CD4-positive, alpha-beta memory T cell (primary cell): ENCODE measurements around the gene ADCY10. TPM values are rescaled to one million over a fixed set of nuclear protein-coding genes. Genes with fewer than 3 reads are reported as not detected.

ENCODE experiments used
- CTCF ChIA-PET: fragments of 350-600 bp; sonication (Branson Sonifier 250); formaldehyde crosslinking; loops from one replicate; lab custom pipeline; 2021; ENCODE audit warnings: inconsistent platforms; ENCODE audit not compliant: partially characterized antibody; lab: Charles Lee
- POLR2A ChIA-PET: fragments of 350-600 bp; sonication (Branson Sonifier 250); formaldehyde crosslinking; loops from one replicate; lab custom pipeline; 2021; ENCODE audit not compliant: partially characterized antibody; lab: Charles Lee
- DNase-seq, 5 donors: peaks; one replicate each; pipeline versions ENCODE4 v3.0.0 to v3.0.0-alpha.2; 2020 to 2022; ENCODE audit warnings: mixed read lengths in 1 of 5
- H3K27ac ChIP-seq: one replicate; pipeline ENCODE4 v1.7.0; 2013; ENCODE audit warnings: low read depth, low read length
- H3K27me3 ChIP-seq: 2 replicates; pipeline ENCODE4 v1.7.0; 2013; ENCODE audit warnings: mild to moderate bottlenecking, low read length, moderate library complexity; ENCODE audit not compliant: insufficient read depth
- H3K36me3 ChIP-seq: 2 replicates; pipeline ENCODE4 v1.7.0; 2013; ENCODE audit warnings: mild to moderate bottlenecking, low read length, moderate library complexity; ENCODE audit not compliant: insufficient read depth
- H3K4me1 ChIP-seq: 2 replicates; pipeline ENCODE4 v1.7.0; 2013; ENCODE audit warnings: mild to moderate bottlenecking, low read length, moderate library complexity; ENCODE audit not compliant: insufficient read depth
- H3K4me3 ChIP-seq, 2 donors: one replicate each; pipeline ENCODE4 v1.7.0; 2013; ENCODE audit warnings: low read length in 2 of 2, mild to moderate bottlenecking in 1 of 2
- H3K9me3 ChIP-seq, 2 donors: one replicate each; pipeline ENCODE4 v1.7.0; 2013; ENCODE audit warnings: low read length in 2 of 2, control low read depth in 1 of 2; ENCODE audit not compliant: control insufficient read depth in 1 of 2
- H3K27ac Mint-ChIP-seq, 7 donors: one replicate each; pipeline ENCODE4 v1.8.0; 2020 to 2021; ENCODE audit warnings: mixed read lengths in 7 of 7, mild to moderate bottlenecking in 6 of 7, inconsistent platforms in 3 of 7, moderate library complexity in 3 of 7
- H3K27me3 Mint-ChIP-seq, 2 donors: one replicate each; pipeline ENCODE4 v1.8.0; 2020 to 2021; ENCODE audit warnings: mixed read lengths in 2 of 2
- H3K36me3 Mint-ChIP-seq, 2 donors: one replicate each; pipeline ENCODE4 v1.8.0; 2020 to 2021; ENCODE audit warnings: mixed read lengths in 2 of 2, inconsistent platforms in 1 of 2, mild to moderate bottlenecking in 1 of 2
- H3K4me1 Mint-ChIP-seq, 4 donors: one replicate each; pipeline ENCODE4 v1.8.0; 2020 to 2021; ENCODE audit warnings: mixed read lengths in 4 of 4, mild to moderate bottlenecking in 1 of 4
- H3K4me3 Mint-ChIP-seq, 8 donors: one replicate each; pipeline ENCODE4 v1.8.0; 2020 to 2021; ENCODE audit warnings: mixed read lengths in 8 of 8, mild to moderate bottlenecking in 7 of 8, moderate library complexity in 6 of 8, inconsistent platforms in 3 of 8
- H3K9me3 Mint-ChIP-seq, 8 donors: one replicate each; pipeline ENCODE4 v1.8.0; 2020 to 2021; ENCODE audit warnings: mixed read lengths in 8 of 8, mild to moderate bottlenecking in 5 of 8, inconsistent platforms in 3 of 8, moderate library complexity in 1 of 8
- intact Hi-C: fragments of 100-400 bp; cut with micrococcal nuclease; formaldehyde crosslinking; loops from one replicate; pipeline ENCODE4 v1.15.1; 2023
- polyA plus RNA-seq, 2 donors: library from polyadenylated mRNA; unstranded; fragments of 300-500 nt; fragmentation: Illumina TruSeq; gene quantifications; one replicate each; pipeline ENCODE4 v1.2.3, GENCODE V29; 2021
- total RNA-seq, 2 experiments: library from RNA; stranded (reverse); gene quantifications; one replicate each; pipeline ENCODE4 v1.2.3, GENCODE V29; 2021

Gene ADCY10
- total and polyA plus RNA-seq, 4 experiments from 2014 or later = 0.61 to 0.96 TPM; not detected in 2

DNA sequence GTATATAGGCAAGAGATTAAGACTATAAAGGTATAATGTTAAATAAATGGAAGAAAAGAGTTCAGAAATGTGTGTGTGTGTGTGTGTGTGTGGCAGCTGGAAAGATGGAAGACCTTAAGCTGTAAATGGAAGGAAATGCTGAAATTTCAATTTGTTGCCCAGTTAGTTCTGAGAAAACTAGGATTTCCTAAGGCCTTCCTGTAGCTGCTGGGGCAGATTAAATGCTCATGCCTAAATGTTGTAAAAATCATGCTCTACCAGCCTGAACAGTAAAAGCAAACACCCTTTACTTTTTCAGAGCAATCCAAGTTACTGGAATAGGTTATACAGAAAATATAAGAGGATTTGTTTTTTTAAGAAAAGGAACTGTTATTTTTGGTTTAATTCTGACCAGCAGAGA lies 8.3 kb downstream of the ADCY10 start:
- H3K36me3 ChIP-seq = no peaks in the 10 kb centered on the region
- DNase-seq = no peak
- Mint-ChIP-seq H3K36me3 (no peaks in the 10 kb centered on the region), H3K9me3 (peaks cover 0 to 18% (median 15%) of the 10 kb centered on the region in 8 donors), H3K27me3 (peaks cover 2 to 3% of the 10 kb centered on the region in 2 donors), H3K27ac (no peak overlapping the region), H3K4me3 (no peak overlapping the region), H3K4me1 (no peaks in the 10 kb centered on the region)
- no peaks in the 10 kb centered on the region for H3K27me3 ChIP-seq
- no peaks in the 10 kb centered on the region for H3K4me1 ChIP-seq
- CTCF ChIA-PET = no interaction called here
- intact Hi-C loops = no loop called here
- no peak overlapping the region for H3K27ac ChIP-seq
- H3K4me3 ChIP-seq = no peak overlapping the region
- POLR2A ChIA-PET = no interaction called here
- H3K9me3 ChIP-seq = no peaks in the 10 kb centered on the region

DNA sequence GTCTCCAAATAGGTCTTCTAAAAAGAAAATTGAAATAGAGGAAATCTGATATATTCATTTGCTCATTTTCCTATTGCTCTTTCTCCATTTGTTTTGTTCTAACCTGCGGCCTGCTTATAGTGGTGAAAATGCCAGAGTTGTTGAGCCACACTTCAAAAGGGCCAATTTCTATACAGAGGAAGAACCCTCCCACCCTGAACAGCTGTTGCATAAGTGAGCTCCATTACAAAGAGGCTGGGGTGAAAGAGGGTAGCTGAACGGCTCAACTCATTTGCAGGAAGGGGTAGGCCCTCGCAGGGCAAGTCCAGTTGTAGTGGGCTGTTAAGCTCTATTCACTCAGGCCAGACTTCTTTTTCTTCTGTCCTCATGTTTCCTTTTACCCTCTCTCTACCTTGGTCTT lies 8.8 kb downstream of the ADCY10 start:
- Mint-ChIP-seq H3K9me3 (peaks cover 0 to 14% (median 12%) of the 10 kb centered on the region in 8 donors), H3K4me3 (no peak overlapping the region), H3K4me1 (no peaks in the 10 kb centered on the region), H3K27ac (no peak overlapping the region), H3K36me3 (no peaks in the 10 kb centered on the region), H3K27me3 (peaks cover 2 to 3% of the 10 kb centered on the region in 2 donors)
- ChIA-PET POLR2A (no interaction called here), CTCF (no interaction called here)
- no peak overlapping the region for H3K4me3 ChIP-seq
- H3K27me3 ChIP-seq = no peaks in the 10 kb centered on the region
- H3K36me3 ChIP-seq = no peaks in the 10 kb centered on the region
- H3K9me3 ChIP-seq = no peaks in the 10 kb centered on the region
- intact Hi-C loops = no loop called here
- DNase-seq = no peak
- no peaks in the 10 kb centered on the region for H3K4me1 ChIP-seq
- H3K27ac ChIP-seq = no peak overlapping the region

DNA sequence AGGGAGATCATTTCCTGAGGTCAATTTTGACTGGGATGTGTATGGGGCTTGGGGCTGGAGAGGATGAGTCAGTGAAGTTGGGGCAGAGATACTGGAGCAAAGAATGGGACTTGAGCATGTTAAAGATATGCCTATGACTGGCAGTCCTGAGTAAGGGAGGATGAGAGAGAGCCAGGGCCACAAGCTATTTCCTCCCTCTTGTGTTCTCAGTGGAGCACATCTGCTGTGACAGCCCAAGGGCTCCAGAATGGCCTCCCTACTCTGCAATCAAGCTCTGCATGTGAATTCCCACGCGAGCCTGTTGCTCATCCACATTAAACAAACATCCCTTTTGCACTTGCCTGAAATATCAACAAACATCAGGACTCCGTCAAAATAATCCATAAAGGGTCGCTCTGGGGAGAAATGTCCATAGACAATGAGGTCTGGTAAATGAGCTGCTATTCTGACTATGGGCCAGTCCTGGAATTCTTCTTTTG lies 9.2 kb downstream of the ADCY10 start:
- no peaks in the 10 kb centered on the region for H3K36me3 Mint-ChIP-seq
- DNase-seq = no peak
- no peaks in the 10 kb centered on the region for H3K36me3 ChIP-seq
- intact Hi-C loops = no loop called here
- peaks cover 0 to 10% (median 9%) of the 10 kb centered on the region in 8 donors for H3K9me3 Mint-ChIP-seq
- H3K27ac Mint-ChIP-seq = no peak overlapping the region
- H3K27me3 ChIP-seq = no peaks in the 10 kb centered on the region
- H3K27me3 Mint-ChIP-seq = peaks cover 1 to 2% of the 10 kb centered on the region in 2 donors
- H3K4me3 ChIP-seq = no peak overlapping the region
- CTCF ChIA-PET = no interaction called here
- H3K4me1 ChIP-seq = no peaks in the 10 kb centered on the region
- H3K9me3 ChIP-seq = no peaks in the 10 kb centered on the region
- H3K27ac ChIP-seq = no peak overlapping the region
- no peak overlapping the region for H3K4me3 Mint-ChIP-seq
- POLR2A ChIA-PET = no interaction called here
- no peaks in the 10 kb centered on the region for H3K4me1 Mint-ChIP-seq

DNA sequence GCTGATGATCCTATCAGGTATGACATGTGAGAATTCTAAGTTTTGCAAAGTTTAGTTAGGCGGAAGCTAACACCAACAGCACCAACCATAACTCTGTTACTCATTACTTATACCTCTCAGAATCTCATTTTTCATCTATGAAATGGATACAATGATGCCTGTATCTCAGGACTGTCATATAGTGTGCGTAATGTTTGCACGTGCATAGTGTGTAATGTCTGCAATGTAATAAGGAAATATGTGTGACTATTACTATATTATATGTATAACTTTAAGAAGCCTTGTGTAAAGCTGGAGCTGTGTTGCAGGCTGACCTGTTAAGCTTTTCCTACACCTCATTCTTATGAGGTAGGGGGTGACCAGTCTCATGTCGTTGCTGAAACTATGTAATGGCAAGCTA lies 13.0 kb downstream of the ADCY10 start:
- Histone ChIP-seq H3K4me1 (no peaks in the 10 kb centered on the region), H3K4me3 (no peak overlapping the region), H3K27ac (no peak overlapping the region), H3K9me3 (no peaks in the 10 kb centered on the region), H3K36me3 (no peaks in the 10 kb centered on the region), H3K27me3 (no peaks in the 10 kb centered on the region)
- intact Hi-C loops = no loop called here
- Mint-ChIP-seq H3K36me3 (no peaks in the 10 kb centered on the region), H3K4me3 (no peak overlapping the region), H3K27me3 (no peaks in the 10 kb centered on the region), H3K9me3 (no peaks in the 10 kb centered on the region), H3K27ac (no peak overlapping the region), H3K4me1 (no peaks in the 10 kb centered on the region)
- ChIA-PET CTCF (no interaction called here), POLR2A (no interaction called here)
- no peak for DNase-seq

DNA sequence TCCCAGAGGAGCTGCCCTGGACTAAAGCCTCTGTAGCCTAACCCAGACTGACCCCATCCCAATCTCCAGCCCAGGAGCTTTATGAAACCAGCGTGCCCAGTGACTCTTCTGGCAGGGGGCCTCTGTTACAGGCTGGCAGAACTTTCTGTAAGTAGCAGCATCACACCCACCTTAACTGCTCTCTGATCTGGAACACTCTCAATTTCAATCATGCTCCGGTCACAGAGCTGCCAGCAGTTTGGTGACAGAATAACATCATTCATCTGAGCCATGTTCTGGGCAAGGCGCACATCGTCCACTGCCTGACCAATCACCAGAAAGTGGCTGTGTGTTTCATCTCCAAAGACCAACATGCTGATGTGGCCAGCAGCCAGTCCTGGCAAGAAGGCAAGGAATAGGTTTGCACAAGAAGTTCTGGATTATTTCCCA lies 14.7 kb downstream of the ADCY10 start:
- Mint-ChIP-seq H3K4me1 (no peaks in the 10 kb centered on the region), H3K27me3 (no peaks in the 10 kb centered on the region), H3K36me3 (no peaks in the 10 kb centered on the region), H3K27ac (no peak overlapping the region), H3K9me3 (no peaks in the 10 kb centered on the region), H3K4me3 (no peak overlapping the region)
- CTCF ChIA-PET = no interaction called here
- no peaks in the 10 kb centered on the region for H3K9me3 ChIP-seq
- H3K27ac ChIP-seq = no peak overlapping the region
- no peak overlapping the region for H3K4me3 ChIP-seq
- no peaks in the 10 kb centered on the region for H3K4me1 ChIP-seq
- DNase-seq = no peak
- POLR2A ChIA-PET = no interaction called here
- no peaks in the 10 kb centered on the region for H3K36me3 ChIP-seq
- no peaks in the 10 kb centered on the region for H3K27me3 ChIP-seq
- intact Hi-C loops = no loop called here

DNA sequence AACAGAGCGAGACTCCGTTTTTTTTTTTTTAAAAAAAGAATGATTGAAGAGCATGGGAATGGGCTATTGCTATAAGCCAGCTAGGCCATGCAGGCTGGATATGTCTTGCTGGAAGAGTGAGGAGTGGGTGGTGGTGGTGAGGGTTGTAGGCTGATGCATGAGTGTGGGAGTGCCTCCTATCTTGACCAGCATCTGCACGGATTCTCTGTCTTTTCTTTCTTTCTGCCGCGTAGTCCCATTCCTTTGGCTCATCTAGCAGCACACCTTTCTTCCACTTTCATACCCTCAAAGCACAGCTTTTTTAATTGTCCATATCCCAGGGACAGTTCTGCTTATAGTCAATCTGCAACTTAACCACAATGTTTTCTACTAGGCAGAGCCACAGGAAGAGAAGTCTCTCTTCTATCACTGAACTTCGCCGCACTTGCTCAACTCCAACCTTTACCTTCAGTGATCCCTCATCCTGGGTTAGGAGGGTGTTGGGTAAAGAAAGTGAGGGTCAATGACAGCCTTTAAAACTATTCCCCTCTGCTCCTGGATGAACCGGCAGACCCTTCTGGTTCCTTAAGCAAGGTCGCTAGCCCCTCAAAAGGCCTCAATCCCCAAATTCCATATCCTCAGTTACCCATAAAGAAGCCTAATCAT lies 15.2 kb downstream of the ADCY10 start:
- H3K27me3 Mint-ChIP-seq = no peaks in the 10 kb centered on the region
- H3K4me3 ChIP-seq = no peak overlapping the region
- H3K4me1 ChIP-seq = no peaks in the 10 kb centered on the region
- H3K27ac ChIP-seq = no peak overlapping the region
- H3K36me3 ChIP-seq = no peaks in the 10 kb centered on the region
- H3K27me3 ChIP-seq = no peaks in the 10 kb centered on the region
- no peaks in the 10 kb centered on the region for H3K9me3 ChIP-seq
- H3K4me3 Mint-ChIP-seq = no peak overlapping the region
- H3K9me3 Mint-ChIP-seq = no peaks in the 10 kb centered on the region
- DNase-seq = no peak
- POLR2A ChIA-PET = no interaction called here
- no peak overlapping the region for H3K27ac Mint-ChIP-seq
- CTCF ChIA-PET = no interaction called here
- H3K4me1 Mint-ChIP-seq = no peaks in the 10 kb centered on the region
- intact Hi-C loops = no loop called here
- no peaks in the 10 kb centered on the region for H3K36me3 Mint-ChIP-seq

DNA sequence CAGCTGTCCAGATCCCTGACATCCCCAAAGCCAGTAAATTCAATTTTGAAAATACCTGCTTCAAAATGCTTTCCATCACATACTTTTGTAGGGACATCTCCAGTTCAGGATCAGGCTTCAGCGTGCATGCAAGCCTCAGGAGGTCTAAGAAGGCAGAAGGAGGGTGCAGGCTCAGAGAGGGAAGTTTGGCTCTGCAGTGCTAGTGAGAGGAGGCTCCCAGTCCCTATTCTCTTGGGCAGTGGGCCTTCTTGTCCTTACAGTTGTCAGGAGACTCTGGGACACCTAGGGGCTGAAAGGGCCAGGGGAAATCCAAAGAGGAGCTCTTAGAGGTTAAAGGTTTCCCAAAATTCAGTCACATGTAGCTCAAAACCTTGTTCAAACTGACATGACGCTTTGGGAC lies 20.1 kb downstream of the ADCY10 start:
- no peaks in the 10 kb centered on the region for H3K9me3 ChIP-seq
- no peak overlapping the region for H3K4me3 ChIP-seq
- Mint-ChIP-seq H3K9me3 (no peaks in the 10 kb centered on the region), H3K4me1 (no peaks in the 10 kb centered on the region), H3K36me3 (no peaks in the 10 kb centered on the region), H3K4me3 (no peak overlapping the region), H3K27me3 (peaks cover 2 to 4% of the 10 kb centered on the region in 2 donors), H3K27ac (no peak overlapping the region)
- no peaks in the 10 kb centered on the region for H3K27me3 ChIP-seq
- CTCF ChIA-PET = no interaction called here
- no peaks in the 10 kb centered on the region for H3K36me3 ChIP-seq
- no peaks in the 10 kb centered on the region for H3K4me1 ChIP-seq
- intact Hi-C loops = no loop called here
- POLR2A ChIA-PET = no interaction called here
- DNase-seq = no peak
- H3K27ac ChIP-seq = no peak overlapping the region
